Heart right ventricle (tissue), 16 donors: Measurements from ENCODE around the gene GREB1L. TPM values are rescaled to one million over a fixed set of nuclear protein-coding genes. Genes with fewer than 3 reads are reported as not detected.

ENCODE experiments used
- ATAC-seq, 8 donors: fragments of 200-7000 bp; cut with Tn5 transposase; one replicate each; pipeline ENCODE4 v1.9.1; 2020; ENCODE audit warnings: mild to moderate bottlenecking in 8 of 8, moderate library complexity in 8 of 8, moderate number of reproducible peaks in 1 of 8
- DNase-seq, 2 donors: peaks; one replicate each; pipeline ENCODE4 v3.0.0-alpha.2; 2020
- H3K27ac ChIP-seq, 10 donors: fragments of 200-600 bp; sonication (generic) in 2 of 10; one replicate each; pipeline versions ENCODE4 v1.5.0 to v1.8.0; 2020 to 2022; ENCODE audit warnings: mild to moderate bottlenecking in 3 of 10
- H3K27me3 ChIP-seq, 7 donors: fragments of 200-600 bp; one replicate each; pipeline ENCODE4 v1.8.0; 2021 to 2022; ENCODE audit warnings: mild to moderate bottlenecking in 2 of 7
- H3K36me3 ChIP-seq, 9 donors: fragments of 200-600 bp; sonication (generic) in 1 of 9; one replicate each; pipeline versions ENCODE4 v1.5.0 to v1.8.0; 2020 to 2022; ENCODE audit warnings: mild to moderate bottlenecking in 2 of 9
- H3K4me1 ChIP-seq, 9 donors: fragments of 200-600 bp; sonication (generic) in 1 of 9; one replicate each; pipeline versions ENCODE4 v1.5.0 to v1.8.0; 2020 to 2022; ENCODE audit warnings: mild to moderate bottlenecking in 4 of 9
- H3K4me3 ChIP-seq, 10 donors: fragments of 200-600 bp; sonication (generic) in 2 of 10; one replicate each; pipeline versions ENCODE4 v1.5.0 to v1.8.0; 2020 to 2022; ENCODE audit warnings: mild to moderate bottlenecking in 7 of 10, moderate library complexity in 2 of 10
- H3K9me3 ChIP-seq, 11 donors: fragments of 200-600 bp in 10 of 11; sonication (generic) in 2 of 11; one replicate each; pipeline versions ENCODE4 v1.5.0 to v1.8.0; 2013 to 2022; ENCODE audit warnings: mild to moderate bottlenecking in 2 of 11, control low read depth in 1 of 11, moderate library complexity in 1 of 11
- CTCF ChIP-seq, 9 donors: fragments of 200-600 bp; sonication (generic) in 2 of 9; IDR thresholded peaks; one replicate each; pipeline versions ENCODE4 v1.5.0 to v1.8.0; 2021 to 2022; ENCODE audit warnings: antibody characterized with exemption in 9 of 9, mild to moderate bottlenecking in 5 of 9, moderate library complexity in 1 of 9
- WGBS, 2 donors: extraction: QIAGEN DNeasy Blood & Tissue Kit; methylation state at CpG; one replicate each; pipeline ENCODE4 v1.1.7; 2013; ENCODE audit warnings: inconsistent platforms in 1 of 2; 5-methylcytosine and 5-hydroxymethylcytosine counted together
- intact Hi-C, 10 donors: fragments of 100-400 bp; cut with DNase I; formaldehyde crosslinking; loops; one replicate each; pipeline versions ENCODE4 v1.11.1 to v1.14.2; 2022
- polyA plus RNA-seq, 2 donors: library from polyadenylated mRNA; stranded (reverse); fragments of 200-250 nt; gene quantifications; one replicate each; pipeline ENCODE4 v1.2.3, GENCODE V29; 2013
- total RNA-seq, 10 donors: library from RNA; stranded (reverse); fragmentation: NEBNext Ultra II Directional in 3 of 10; extraction: Animal tissue kit (Norgen Biotek cat#: 25700) in 3 of 10; gene quantifications; one replicate each; pipeline versions ENCODE4 v1.2.1 to v1.2.4, GENCODE V29; 2021 to 2023
- donor health status: Arrhythmogenic right ventricular cardiomyopathy.
- donor health status: ischemic (EF 13 %, LVEDD 7.1; RV severe dilation, severe dysfunction).
- donor health status: healthy with polysubstance abuse.
- donor health status: DM: no; HTN: yes; CAD: no.
- donor health status: DM: no; HTN: no; CAD: no.
- donor health status: ischemic (EF 25% LVEDD 6.9; RV normal size, moderate dysfunction).
- donor health status: ischemic (EF 25% LVEDD 5.7; RV mildly dilated, moderate dysfunction).
- donor health status: healthy.
- donor health status: DM: yes; HTN: yes; CAD: no.
- donor health status: Ischemic cardiomyopathy.
- donor health status: ischemic (EF 35%, LVEDD 5.7; RV mildly dilated, moderate dysfunction).
- donor health status: nonischemic (EF 11% LVEDD 7.7; RV severe dilation, severe dysfunction).
- donor health status: DM: yes; HTN: yes; CAD: no.
- donor health status: PGD.
- donor health status: ischemic (EF 29% LVEDD 5.4; RV normal size, mild dysfunction).
- donor health status: nonischemic (EF 23%, LVEDD 6.1; RV moderate dilation, normal function).

The GREB1L gene
- total and polyA plus RNA-seq, 12 donors = 0.54 to 14.3 (median 10.9) TPM

GRCh38 chr18:21203126-21203525 is 38.9 kb upstream of the GREB1L start:
- H3K4me3 ChIP-seq = no peak overlapping the region
- WGBS, 2 donors = 91 to 96% methylated on average over 7 of the region's 7 CpGs
- ATAC-seq (no peak), DNase-seq (no peak)
- H3K9me3 ChIP-seq = no peaks in the 10 kb centered on the region
- intact Hi-C loops = loop anchor here in 1 of 10 donors (5.0 kb wide), 1 partner anchor 239 kb away; no protein-coding TSS in a partner anchor
- no peak for TF ChIP-seq CTCF (IDR thresholded peaks at IDR 0.05)
- no peaks in the 10 kb centered on the region for H3K4me1 ChIP-seq
- H3K27me3 ChIP-seq = peaks cover 0 to 18% (median 5%) of the 10 kb centered on the region in 7 donors
- no peak overlapping the region for H3K27ac ChIP-seq
- H3K36me3 ChIP-seq = no peaks in the 10 kb centered on the region

- peaks cover 0 to 14% (median 5%) of the 10 kb centered on the region in 7 donors for H3K27me3 ChIP-seq
- H3K4me3 ChIP-seq = no peak overlapping the region
- TF ChIP-seq CTCF (IDR thresholded peaks at IDR 0.05) = no peak
- no peaks in the 10 kb centered on the region for H3K36me3 ChIP-seq
- 90 to 92% methylated on average over 11 of the region's 11 CpGs for WGBS, 2 donors
- H3K9me3 ChIP-seq = no peaks in the 10 kb centered on the region
- ATAC-seq = no peak
- intact Hi-C loops = loop anchor here in 1 of 10 donors (5.0 kb wide), 1 partner anchor 239 kb away; no protein-coding TSS in a partner anchor
- DNase-seq = no peak
- no peaks in the 10 kb centered on the region for H3K4me1 ChIP-seq
- no peak overlapping the region for H3K27ac ChIP-seq
These were observed 38.3 kb upstream of the GREB1L start for GRCh38 chr18:21203542-21204241.

GRCh38 chr18:21205695-21206094 is 36.3 kb upstream of the GREB1L start:
- H3K4me1 ChIP-seq = no peaks in the 10 kb centered on the region
- no peak overlapping the region for H3K4me3 ChIP-seq
- no peaks in the 10 kb centered on the region for H3K36me3 ChIP-seq
- 60 to 66% methylated on average over 4 of the region's 4 CpGs for WGBS, 2 donors
- H3K27me3 ChIP-seq = peaks cover 0 to 4% (median 2%) of the 10 kb centered on the region in 7 donors
- H3K27ac ChIP-seq = no peak overlapping the region
- intact Hi-C loops = no loop called here
- ATAC-seq = no peak
- TF ChIP-seq CTCF (IDR thresholded peaks at IDR 0.05) = no peak
- DNase-seq = no peak
- H3K9me3 ChIP-seq = no peaks in the 10 kb centered on the region

GRCh38 chr18:21210278-21210677 is 31.8 kb upstream of the GREB1L start:
- no peak overlapping the region for H3K4me3 ChIP-seq
- H3K9me3 ChIP-seq = no peaks in the 10 kb centered on the region
- H3K27me3 ChIP-seq = no peaks in the 10 kb centered on the region
- WGBS, 2 donors = 71 to 91% methylated on average over 1 of the region's 1 CpG
- H3K4me1 ChIP-seq = no peaks in the 10 kb centered on the region
- no peaks in the 10 kb centered on the region for H3K36me3 ChIP-seq
- no peak for TF ChIP-seq CTCF (IDR thresholded peaks at IDR 0.05)
- H3K27ac ChIP-seq = no peak overlapping the region
- ATAC-seq = no peak
- no peak for DNase-seq
- intact Hi-C loops = no loop called here
